Hepatocyte (in vitro differentiated cells): ENCODE data around the gene ATR. TPM values are rescaled to one million over a fixed set of nuclear protein-coding genes. Genes with fewer than 3 reads are reported as not detected.

ENCODE experiments used
- DNase-seq: peaks from one replicate; pipeline ENCODE4 v3.0.0-alpha.2; 2016; ENCODE audit warnings: low spot score
- H2AFZ ChIP-seq: fragments of 200-600 bp; sonication (generic); 2 replicates; pipeline ENCODE4 v1.6.0; 2016; ENCODE audit warnings: antibody characterized with exemption, mild to moderate bottlenecking
- H3K27ac ChIP-seq: fragments of 200-600 bp; sonication (generic); 2 replicates; pipeline ENCODE4 v1.5.1; 2016; ENCODE audit warnings: mild to moderate bottlenecking
- H3K27me3 ChIP-seq: fragments of 200-600 bp; sonication (generic); 2 replicates; pipeline ENCODE4 v1.6.1; 2016
- H3K36me3 ChIP-seq: fragments of 200-600 bp; sonication (generic); replicated peaks from 2 replicates; pipeline ENCODE4 v1.5.1; 2016; ENCODE audit warnings: low read depth; ENCODE audit not compliant: insufficient read depth
- H3K4me1 ChIP-seq: fragments of 200-600 bp; sonication (generic); 2 replicates; pipeline ENCODE4 v1.5.1; 2016; ENCODE audit warnings: mild to moderate bottlenecking, moderate library complexity; ENCODE audit not compliant: insufficient read depth
- H3K4me2 ChIP-seq: fragments of 200-600 bp; sonication (generic); 2 replicates; pipeline ENCODE4 v1.6.0; 2016
- H3K4me3 ChIP-seq: fragments of 200-600 bp; sonication (generic); 2 replicates; pipeline ENCODE4 v1.5.1; 2016; ENCODE audit warnings: mild to moderate bottlenecking
- H3K79me2 ChIP-seq: fragments of 200-600 bp; sonication (generic); 2 replicates; pipeline ENCODE4 v1.6.0; 2017; ENCODE audit warnings: mild to moderate bottlenecking
- H3K9me2 ChIP-seq: fragments of 200-600 bp; sonication (generic); replicated peaks from 2 replicates; pipeline ENCODE4 v1.6.0; 2017; ENCODE audit warnings: mild to moderate bottlenecking; ENCODE audit not compliant: insufficient read depth
- H3K9me3 ChIP-seq: fragments of 200-600 bp; sonication (generic); 2 replicates; pipeline ENCODE4 v1.5.1; 2016; ENCODE audit warnings: low read depth, mild to moderate bottlenecking
- H4K20me1 ChIP-seq: fragments of 200-600 bp; sonication (generic); 2 replicates; pipeline ENCODE4 v1.6.0; 2016; ENCODE audit warnings: mild to moderate bottlenecking; ENCODE audit not compliant: insufficient read depth, poor library complexity, severe bottlenecking
- EZH2 ChIP-seq: fragments of 200-600 bp; sonication (generic); IDR thresholded peaks from 2 replicates; pipeline ENCODE4 v1.6.1; 2016; ENCODE audit warnings: antibody characterized with exemption, mild to moderate bottlenecking, borderline replicate concordance
- EZH2phosphoT487 ChIP-seq: fragments of 200-600 bp; sonication (generic); IDR thresholded peaks from one replicate; pipeline ENCODE4 v1.6.1; 2018; ENCODE audit warnings: antibody characterized with exemption, mild to moderate bottlenecking, low read depth, moderate library complexity; ENCODE audit not compliant: unreplicated experiment, severe bottlenecking
- WGBS: methylation state at CpG from one replicate; pipeline ENCODE4 v1.1.6; 2016; ENCODE audit warnings: low lambda C conversion rate; ENCODE audit errors: missing lambda C conversion rate; 5-methylcytosine and 5-hydroxymethylcytosine counted together
- polyA plus RNA-seq: library from polyadenylated mRNA; unstranded; fragments of >200 nt; fragmentation: Nextera tagmentation; extraction: Ambion mirVana; gene quantifications from 2 replicates; pipeline ENCODE4 v1.2.1, GENCODE V29; 2016
- total RNA-seq: library from RNA; depleted of rRNA; stranded (reverse); fragments of >200 nt; gene quantifications from 2 replicates; pipeline ENCODE4 v1.2.3, GENCODE V29; 2014
- TF ChIP-seq, protein P1 (sequence below): fragments of 200-600 bp; sonication (generic); IDR thresholded peaks from 2 replicates; pipeline ENCODE4 v1.5.1; 2016; ENCODE audit warnings: antibody characterized with exemption, mild to moderate bottlenecking; ENCODE audit not compliant: poor library complexity

The ATR gene
- total and polyA plus RNA-seq, 2 experiments from 2014 or later, result 10.0 to 35.6 TPM

- no peak for DNase-seq
- Histone ChIP-seq H3K27me3 (no peaks in the 10 kb centered on the region), H2AFZ (no peak overlapping the region), H4K20me1 (no peaks in the 10 kb centered on the region), H3K4me3 (no peak overlapping the region), H3K4me1 (no peaks in the 10 kb centered on the region), H3K9me2 (no peaks in the 10 kb centered on the region), H3K79me2 (no peaks in the 10 kb centered on the region), H3K36me3 (no peaks in the 10 kb centered on the region), H3K27ac (no peak overlapping the region), H3K4me2 (no peak overlapping the region), H3K9me3 (no peaks in the 10 kb centered on the region)
- 82% methylated on average over 2 of the region's 2 CpGs for WGBS
- no peak for TF ChIP-seq EZH2
- TF ChIP-seq, protein P1, sequence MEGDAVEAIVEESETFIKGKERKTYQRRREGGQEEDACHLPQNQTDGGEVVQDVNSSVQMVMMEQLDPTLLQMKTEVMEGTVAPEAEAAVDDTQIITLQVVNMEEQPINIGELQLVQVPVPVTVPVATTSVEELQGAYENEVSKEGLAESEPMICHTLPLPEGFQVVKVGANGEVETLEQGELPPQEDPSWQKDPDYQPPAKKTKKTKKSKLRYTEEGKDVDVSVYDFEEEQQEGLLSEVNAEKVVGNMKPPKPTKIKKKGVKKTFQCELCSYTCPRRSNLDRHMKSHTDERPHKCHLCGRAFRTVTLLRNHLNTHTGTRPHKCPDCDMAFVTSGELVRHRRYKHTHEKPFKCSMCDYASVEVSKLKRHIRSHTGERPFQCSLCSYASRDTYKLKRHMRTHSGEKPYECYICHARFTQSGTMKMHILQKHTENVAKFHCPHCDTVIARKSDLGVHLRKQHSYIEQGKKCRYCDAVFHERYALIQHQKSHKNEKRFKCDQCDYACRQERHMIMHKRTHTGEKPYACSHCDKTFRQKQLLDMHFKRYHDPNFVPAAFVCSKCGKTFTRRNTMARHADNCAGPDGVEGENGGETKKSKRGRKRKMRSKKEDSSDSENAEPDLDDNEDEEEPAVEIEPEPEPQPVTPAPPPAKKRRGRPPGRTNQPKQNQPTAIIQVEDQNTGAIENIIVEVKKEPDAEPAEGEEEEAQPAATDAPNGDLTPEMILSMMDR, result no peak
- TF ChIP-seq EZH2phosphoT487, result no peak
Measured at GRCh38 chr3:142498397-142499180, 79.9 kb downstream of the ATR start.

GRCh38 chr3:142497729-142498128 lies 80.8 kb downstream of the ATR start:
- TF ChIP-seq EZH2 (no peak), EZH2phosphoT487 (no peak)
- TF ChIP-seq, protein P1, result no peak
- Histone ChIP-seq H2AFZ (no peak overlapping the region), H3K9me3 (no peaks in the 10 kb centered on the region), H3K4me1 (no peaks in the 10 kb centered on the region), H3K27me3 (no peaks in the 10 kb centered on the region), H3K9me2 (no peaks in the 10 kb centered on the region), H3K27ac (no peak overlapping the region), H4K20me1 (no peaks in the 10 kb centered on the region), H3K79me2 (no peaks in the 10 kb centered on the region), H3K36me3 (no peaks in the 10 kb centered on the region), H3K4me3 (no peak overlapping the region), H3K4me2 (no peak overlapping the region)
- DNase-seq, result no peak
- 92% methylated on average over 1 of the region's 1 CpG for WGBS

DNA sequence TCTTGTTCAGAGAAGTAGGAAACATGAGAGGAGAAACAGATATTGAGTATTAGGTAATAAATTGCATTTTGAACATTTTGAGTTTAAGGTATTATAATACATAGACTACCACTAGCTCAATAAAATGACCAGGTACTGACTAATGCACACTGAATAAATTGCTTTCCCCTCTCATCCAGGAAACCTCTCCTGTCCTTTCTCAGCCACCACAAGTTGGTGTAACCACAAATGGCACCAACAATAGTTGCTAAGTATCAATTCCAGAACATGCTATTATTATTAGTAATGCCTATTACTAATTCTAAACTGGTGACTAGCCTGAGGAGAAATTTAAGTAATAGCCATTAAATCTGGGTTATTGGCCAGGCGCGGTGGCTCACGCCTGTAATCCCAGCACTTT lies 83.4 kb downstream of the ATR start:
- H4K20me1 ChIP-seq, result no peaks in the 10 kb centered on the region
- no peak overlapping the region for H2AFZ ChIP-seq
- H3K9me3 ChIP-seq, result no peaks in the 10 kb centered on the region
- no peak overlapping the region for H3K4me2 ChIP-seq
- no peaks in the 10 kb centered on the region for H3K4me1 ChIP-seq
- H3K79me2 ChIP-seq, result no peaks in the 10 kb centered on the region
- H3K4me3 ChIP-seq, result no peak overlapping the region
- H3K27me3 ChIP-seq, result no peaks in the 10 kb centered on the region
- H3K36me3 ChIP-seq, result no peaks in the 10 kb centered on the region
- H3K27ac ChIP-seq, result no peak overlapping the region
- TF ChIP-seq, protein P1, result no peak
- no peak for TF ChIP-seq EZH2phosphoT487
- TF ChIP-seq EZH2, result no peak
- H3K9me2 ChIP-seq, result no peaks in the 10 kb centered on the region
- 97% methylated on average over 3 of the region's 3 CpGs for WGBS
- DNase-seq, result no peak
